OCI-LY1 (cell line): ENCODE measurements around the gene VWA8.

ENCODE experiments used
- H2AFZ ChIP-seq: fragments of 200-600 bp; sonication (generic), shearing (Covaris generic); 2 replicates; pipeline ENCODE4 v1.6.0; 2014; ENCODE audit warnings: antibody characterized with exemption, mild to moderate bottlenecking, low read length
- H3F3A ChIP-seq: fragments of 200-600 bp; sonication (generic), shearing (Covaris generic); 2 replicates; pipeline ENCODE4 v1.6.0; 2014; ENCODE audit warnings: mild to moderate bottlenecking, antibody characterized with exemption, low read length, moderate library complexity; ENCODE audit not compliant: insufficient read depth
- H3K27ac ChIP-seq: fragments of 200-600 bp; sonication (generic); 2 replicates; pipeline ENCODE4 v1.5.1; 2014; ENCODE audit warnings: low read length, mixed run types, mild to moderate bottlenecking, low read depth; ENCODE audit not compliant: poor library complexity, severe bottlenecking
- H3K27me3 ChIP-seq: fragments of 200-600 bp; sonication (generic); 2 replicates; pipeline ENCODE4 v1.6.0; 2014; ENCODE audit warnings: antibody characterized with exemption, mild to moderate bottlenecking, low read length, moderate library complexity; ENCODE audit not compliant: insufficient read depth
- H3K36me3 ChIP-seq: fragments of 200-600 bp; sonication (generic); 2 replicates; pipeline ENCODE4 v1.6.1; 2014; ENCODE audit warnings: mild to moderate bottlenecking, antibody characterized with exemption, low read length, moderate library complexity, mixed read lengths; ENCODE audit not compliant: insufficient read depth
- H3K4me1 ChIP-seq: fragments of 200-600 bp; sonication (generic); 2 replicates; pipeline ENCODE4 v1.5.1; 2014; ENCODE audit warnings: mild to moderate bottlenecking, low read length, moderate library complexity; ENCODE audit not compliant: insufficient read depth, severe bottlenecking
- H3K4me2 ChIP-seq: fragments of 200-600 bp; sonication (generic), shearing (Covaris generic); 2 replicates; pipeline ENCODE4 v1.6.1; 2014; ENCODE audit warnings: low read length
- H3K4me3 ChIP-seq: fragments of 200-600 bp; sonication (generic); 2 replicates; pipeline ENCODE4 v1.5.1; 2014; ENCODE audit warnings: low read length, low read depth, mild to moderate bottlenecking, mixed read lengths; ENCODE audit not compliant: poor library complexity, severe bottlenecking
- H3K79me2 ChIP-seq: fragments of 200-600 bp; shearing (Covaris generic); 2 replicates; pipeline ENCODE4 v1.6.1; 2016; ENCODE audit warnings: mixed run types, low read length, mixed read lengths; ENCODE audit not compliant: insufficient read depth
- H3K9ac ChIP-seq: fragments of 200-600 bp; sonication (generic), shearing (Covaris generic); 2 replicates; pipeline ENCODE4 v1.6.1; 2014; ENCODE audit warnings: mild to moderate bottlenecking, low read length, mixed read lengths
- H3K9me2 ChIP-seq: fragments of 200-600 bp; sonication (generic), shearing (Covaris generic); 2 replicates; pipeline ENCODE4 v1.6.1; 2014; ENCODE audit warnings: low read depth, mild to moderate bottlenecking, low read length, mixed read lengths
- H3K9me3 ChIP-seq: fragments of 200-600 bp; shearing (Covaris generic); 2 replicates; pipeline ENCODE4 v1.6.1; 2014; ENCODE audit warnings: low read length, mixed read lengths
- H4K20me1 ChIP-seq: fragments of 200-600 bp; sonication (generic), shearing (Covaris generic); 2 replicates; pipeline ENCODE4 v1.6.0; 2016; ENCODE audit warnings: mild to moderate bottlenecking, low read length; ENCODE audit not compliant: insufficient read depth
- CTCF ChIP-seq: fragments of 200-600 bp; sonication (generic), shearing (Covaris generic); IDR thresholded peaks from 2 replicates; pipeline ENCODE4 v1.5.1; 2017; ENCODE audit warnings: mild to moderate bottlenecking, antibody characterized with exemption, low read length, moderate library complexity, mixed read lengths
- EZH2 ChIP-seq: fragments of 200-600 bp; sonication (generic), shearing (Covaris generic); IDR thresholded peaks from 2 replicates; pipeline ENCODE4 v1.8.0; 2017; ENCODE audit warnings: borderline replicate concordance, mixed run types, mild to moderate bottlenecking, antibody characterized with exemption, low read length, moderate library complexity, mixed read lengths

Gene VWA8

GRCh38 chr13:41633776-41634175, 327.1 kb downstream of the VWA8 start:
- no peaks in the 10 kb centered on the region for H3K36me3 ChIP-seq
- H3K4me2 ChIP-seq = no peak overlapping the region
- no peaks in the 10 kb centered on the region for H3K9me2 ChIP-seq
- no peaks in the 10 kb centered on the region for H4K20me1 ChIP-seq
- H3K27ac ChIP-seq = no peak overlapping the region
- no peak overlapping the region for H3K4me3 ChIP-seq
- H3K9ac ChIP-seq = no peak overlapping the region
- no peaks in the 10 kb centered on the region for H3K27me3 ChIP-seq
- H3K79me2 ChIP-seq = no peaks in the 10 kb centered on the region
- H3K9me3 ChIP-seq = no peaks in the 10 kb centered on the region
- H3K4me1 ChIP-seq = no peaks in the 10 kb centered on the region
- TF ChIP-seq EZH2 = no peak
- no peak for TF ChIP-seq CTCF
- H2AFZ ChIP-seq = no peak overlapping the region
- H3F3A ChIP-seq = no peaks in the 10 kb centered on the region

- Histone ChIP-seq H3K4me1 (no peaks in the 10 kb centered on the region), H2AFZ (no peak overlapping the region), H3F3A (no peaks in the 10 kb centered on the region), H3K4me2 (no peak overlapping the region), H4K20me1 (no peaks in the 10 kb centered on the region), H3K79me2 (no peaks in the 10 kb centered on the region), H3K9ac (no peak overlapping the region), H3K36me3 (no peaks in the 10 kb centered on the region; the same call in 1 of the 2 replicates), H3K4me3 (no peak overlapping the region), H3K27me3 (no peaks in the 10 kb centered on the region), H3K9me3 (no peaks in the 10 kb centered on the region), H3K9me2 (no peaks in the 10 kb centered on the region), H3K27ac (no peak overlapping the region)
- TF ChIP-seq CTCF (no peak), EZH2 (no peak)
Measured at GRCh38 chr13:41631296-41631965, 329.5 kb downstream of the VWA8 start.

- Histone ChIP-seq H3K9me2 (no peaks in the 10 kb centered on the region), H3K9me3 (no peaks in the 10 kb centered on the region), H3K4me2 (no peak overlapping the region), H3K4me3 (no peak overlapping the region), H3K27ac (no peak overlapping the region), H3K9ac (no peak overlapping the region), H3K36me3 (no peaks in the 10 kb centered on the region; the same call in 1 of the 2 replicates), H3K4me1 (peaks cover 14% of the 10 kb centered on the region), H3K27me3 (no peaks in the 10 kb centered on the region), H2AFZ (no peak overlapping the region), H3F3A (no peaks in the 10 kb centered on the region), H3K79me2 (no peaks in the 10 kb centered on the region), H4K20me1 (no peaks in the 10 kb centered on the region)
- no peak for TF ChIP-seq EZH2
- no peak for TF ChIP-seq CTCF
Measured at GRCh38 chr13:41627425-41627824, 333.5 kb downstream of the VWA8 start.
